DOHH2 (cell line): ENCODE results near the gene LOXL1.

Experiments used
- EZH2phosphoT487 ChIP-seq: fragments of 200-600 bp; sonication (generic); IDR thresholded peaks from 2 replicates; pipeline ENCODE4 v1.6.1; 2017; ENCODE audit warnings: borderline replicate concordance, mild to moderate bottlenecking, antibody characterized with exemption, low read length, moderate library complexity, mixed read lengths
- TF ChIP-seq, protein P1 (sequence below): fragments of 200-600 bp; sonication (generic); IDR thresholded peaks from one replicate; pipeline ENCODE4 v1.5.1; 2014; ENCODE audit warnings: antibody characterized with exemption, mild to moderate bottlenecking, low read depth, low read length; ENCODE audit not compliant: poor library complexity, severe bottlenecking

GRCh38 chr15:73991260-73991659, 65.0 kb downstream of the LOXL1 start:
- TF ChIP-seq, protein P1, sequence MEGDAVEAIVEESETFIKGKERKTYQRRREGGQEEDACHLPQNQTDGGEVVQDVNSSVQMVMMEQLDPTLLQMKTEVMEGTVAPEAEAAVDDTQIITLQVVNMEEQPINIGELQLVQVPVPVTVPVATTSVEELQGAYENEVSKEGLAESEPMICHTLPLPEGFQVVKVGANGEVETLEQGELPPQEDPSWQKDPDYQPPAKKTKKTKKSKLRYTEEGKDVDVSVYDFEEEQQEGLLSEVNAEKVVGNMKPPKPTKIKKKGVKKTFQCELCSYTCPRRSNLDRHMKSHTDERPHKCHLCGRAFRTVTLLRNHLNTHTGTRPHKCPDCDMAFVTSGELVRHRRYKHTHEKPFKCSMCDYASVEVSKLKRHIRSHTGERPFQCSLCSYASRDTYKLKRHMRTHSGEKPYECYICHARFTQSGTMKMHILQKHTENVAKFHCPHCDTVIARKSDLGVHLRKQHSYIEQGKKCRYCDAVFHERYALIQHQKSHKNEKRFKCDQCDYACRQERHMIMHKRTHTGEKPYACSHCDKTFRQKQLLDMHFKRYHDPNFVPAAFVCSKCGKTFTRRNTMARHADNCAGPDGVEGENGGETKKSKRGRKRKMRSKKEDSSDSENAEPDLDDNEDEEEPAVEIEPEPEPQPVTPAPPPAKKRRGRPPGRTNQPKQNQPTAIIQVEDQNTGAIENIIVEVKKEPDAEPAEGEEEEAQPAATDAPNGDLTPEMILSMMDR, result no peak
- TF ChIP-seq EZH2phosphoT487, result no peak
